HEK293 (cell line): ENCODE results near the gene DLG2.

Source experiments
- MEIS1 ChIP-seq: sonication (generic); formaldehyde crosslinking; IDR thresholded peaks from 2 replicates; pipeline ENCODE4 v1.8.1; 2022; ENCODE audit warnings: missing genetic modification reagents, mild to moderate bottlenecking, borderline replicate concordance
- ZBTB1 ChIP-seq: fragments of 450-650 bp; formaldehyde crosslinking; IDR thresholded peaks from 2 replicates; pipeline ENCODE4 v1.5.1; 2016; ENCODE audit warnings: missing biosample characterization, missing genetic modification characterization
- ZNF169 ChIP-seq: fragments of 450-650 bp; formaldehyde crosslinking; IDR thresholded peaks from 2 replicates; pipeline ENCODE4 v1.5.1; 2016; ENCODE audit warnings: missing biosample characterization, missing genetic modification characterization
- ZNF423 ChIP-seq: fragments of 450-650 bp; formaldehyde crosslinking; IDR thresholded peaks from 2 replicates; pipeline ENCODE4 v1.5.1; 2016; ENCODE audit warnings: missing biosample characterization, missing genetic modification characterization
- ZNF707 ChIP-seq: fragments of 450-650 bp; formaldehyde crosslinking; IDR thresholded peaks from 2 replicates; pipeline ENCODE4 v1.5.1; 2016; ENCODE audit warnings: missing biosample characterization, missing genetic modification characterization
- ZNF830 ChIP-seq: fragments of 450-650 bp; IDR thresholded peaks from 2 replicates; pipeline ENCODE4 v1.5.0; 2018; ENCODE audit warnings: missing biosample characterization, missing genetic modification characterization, low read depth, mild to moderate bottlenecking, moderate library complexity
- TF ChIP-seq, protein P1 (sequence below): fragments of 450-650 bp; formaldehyde crosslinking; IDR thresholded peaks from 2 replicates; pipeline ENCODE4 v1.5.1; 2017; ENCODE audit warnings: missing biosample characterization, missing genetic modification characterization
- TF ChIP-seq, protein P2 (sequence below): fragments of 450-650 bp; formaldehyde crosslinking; IDR thresholded peaks from 2 replicates; pipeline ENCODE4 v1.5.1; 2016; ENCODE audit warnings: missing biosample characterization, missing genetic modification characterization
- TF ChIP-seq, protein P3 (sequence below): fragments of 450-650 bp; formaldehyde crosslinking; IDR thresholded peaks from 2 replicates; pipeline ENCODE4 v1.5.1; 2016; ENCODE audit warnings: missing biosample characterization, missing genetic modification characterization

DNA sequence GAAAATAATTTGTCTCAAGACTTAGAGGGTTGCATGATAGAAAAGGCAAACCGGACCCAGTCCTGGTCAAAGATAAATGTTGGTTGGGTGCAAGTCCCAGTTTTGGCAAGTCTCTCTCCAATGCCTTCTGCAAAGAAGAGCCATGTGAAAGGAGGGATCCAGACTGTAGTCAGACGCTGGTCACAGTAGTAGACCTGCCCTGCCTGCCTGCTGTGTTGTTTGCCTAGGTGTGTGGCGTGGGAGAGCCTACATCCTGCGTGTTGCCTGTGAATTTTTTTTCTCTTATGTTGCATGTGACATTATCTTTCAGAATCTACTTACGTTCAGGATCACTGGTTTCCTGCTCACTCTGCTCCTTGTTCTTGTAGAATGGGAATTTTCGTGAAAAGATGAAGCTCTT is 2143.3 kb downstream of the DLG2 start:
- no peak for TF ChIP-seq MEIS1 (CRISPR knock-in tag)
- no peak for TF ChIP-seq ZNF830 (tag by site-specific recombination)
- TF ChIP-seq, protein P1, sequence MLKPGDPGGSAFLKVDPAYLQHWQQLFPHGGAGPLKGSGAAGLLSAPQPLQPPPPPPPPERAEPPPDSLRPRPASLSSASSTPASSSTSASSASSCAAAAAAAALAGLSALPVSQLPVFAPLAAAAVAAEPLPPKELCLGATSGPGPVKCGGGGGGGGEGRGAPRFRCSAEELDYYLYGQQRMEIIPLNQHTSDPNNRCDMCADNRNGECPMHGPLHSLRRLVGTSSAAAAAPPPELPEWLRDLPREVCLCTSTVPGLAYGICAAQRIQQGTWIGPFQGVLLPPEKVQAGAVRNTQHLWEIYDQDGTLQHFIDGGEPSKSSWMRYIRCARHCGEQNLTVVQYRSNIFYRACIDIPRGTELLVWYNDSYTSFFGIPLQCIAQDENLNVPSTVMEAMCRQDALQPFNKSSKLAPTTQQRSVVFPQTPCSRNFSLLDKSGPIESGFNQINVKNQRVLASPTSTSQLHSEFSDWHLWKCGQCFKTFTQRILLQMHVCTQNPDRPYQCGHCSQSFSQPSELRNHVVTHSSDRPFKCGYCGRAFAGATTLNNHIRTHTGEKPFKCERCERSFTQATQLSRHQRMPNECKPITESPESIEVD (tag by site-specific recombination), result no peak
- TF ChIP-seq ZBTB1 (tag by site-specific recombination), result no peak
- no peak for TF ChIP-seq ZNF423 (tag by site-specific recombination)
- TF ChIP-seq, protein P2, sequence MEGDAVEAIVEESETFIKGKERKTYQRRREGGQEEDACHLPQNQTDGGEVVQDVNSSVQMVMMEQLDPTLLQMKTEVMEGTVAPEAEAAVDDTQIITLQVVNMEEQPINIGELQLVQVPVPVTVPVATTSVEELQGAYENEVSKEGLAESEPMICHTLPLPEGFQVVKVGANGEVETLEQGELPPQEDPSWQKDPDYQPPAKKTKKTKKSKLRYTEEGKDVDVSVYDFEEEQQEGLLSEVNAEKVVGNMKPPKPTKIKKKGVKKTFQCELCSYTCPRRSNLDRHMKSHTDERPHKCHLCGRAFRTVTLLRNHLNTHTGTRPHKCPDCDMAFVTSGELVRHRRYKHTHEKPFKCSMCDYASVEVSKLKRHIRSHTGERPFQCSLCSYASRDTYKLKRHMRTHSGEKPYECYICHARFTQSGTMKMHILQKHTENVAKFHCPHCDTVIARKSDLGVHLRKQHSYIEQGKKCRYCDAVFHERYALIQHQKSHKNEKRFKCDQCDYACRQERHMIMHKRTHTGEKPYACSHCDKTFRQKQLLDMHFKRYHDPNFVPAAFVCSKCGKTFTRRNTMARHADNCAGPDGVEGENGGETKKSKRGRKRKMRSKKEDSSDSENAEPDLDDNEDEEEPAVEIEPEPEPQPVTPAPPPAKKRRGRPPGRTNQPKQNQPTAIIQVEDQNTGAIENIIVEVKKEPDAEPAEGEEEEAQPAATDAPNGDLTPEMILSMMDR (tag by site-specific recombination), result no peak
- no peak for TF ChIP-seq ZNF169 (tag by site-specific recombination)
- no peak for TF ChIP-seq ZNF707 (tag by site-specific recombination)
- TF ChIP-seq, protein P3, sequence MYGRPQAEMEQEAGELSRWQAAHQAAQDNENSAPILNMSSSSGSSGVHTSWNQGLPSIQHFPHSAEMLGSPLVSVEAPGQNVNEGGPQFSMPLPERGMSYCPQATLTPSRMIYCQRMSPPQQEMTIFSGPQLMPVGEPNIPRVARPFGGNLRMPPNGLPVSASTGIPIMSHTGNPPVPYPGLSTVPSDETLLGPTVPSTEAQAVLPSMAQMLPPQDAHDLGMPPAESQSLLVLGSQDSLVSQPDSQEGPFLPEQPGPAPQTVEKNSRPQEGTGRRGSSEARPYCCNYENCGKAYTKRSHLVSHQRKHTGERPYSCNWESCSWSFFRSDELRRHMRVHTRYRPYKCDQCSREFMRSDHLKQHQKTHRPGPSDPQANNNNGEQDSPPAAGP (tag by site-specific recombination), result no peak
